ENCODE measurements around the gene ACTL6A.

GRCh38 chr3:179565496-179565895 lies 2.8 kb downstream of the ACTL6A start:
- TF ChIP-seq CTCF (IDR thresholded peaks at IDR 0.05) (no peak), POLR2A (IDR thresholded peaks at IDR 0.05) (no peak), POLR2AphosphoS5 (IDR thresholded peaks at IDR 0.05) (no peak)
